Neural progenitor cell (in vitro differentiated cells): ENCODE data around the gene RIMS1. TPM values are rescaled to one million over a fixed set of nuclear protein-coding genes. Genes with fewer than 3 reads are reported as not detected.

ENCODE experiments used
- DNase-seq: peaks from one replicate; pipeline ENCODE4 v3.0.0-alpha.2; 2016; ENCODE audit warnings: low spot score
- H2AFZ ChIP-seq: fragments of 200-600 bp; sonication (generic); replicated peaks from 2 replicates; pipeline ENCODE4 v1.6.1; 2016; ENCODE audit warnings: antibody characterized with exemption
- H3F3A ChIP-seq: fragments of 200-600 bp; sonication (generic); 2 replicates; pipeline ENCODE4 v1.6.1; 2016; ENCODE audit warnings: antibody characterized with exemption, low read depth
- H3K27ac ChIP-seq: fragments of 200-600 bp; sonication (generic); 2 replicates; pipeline ENCODE4 v1.5.1; 2016; ENCODE audit warnings: mild to moderate bottlenecking
- H3K27me3 ChIP-seq: fragments of 200-600 bp; sonication (generic); 2 replicates; pipeline ENCODE4 v1.6.1; 2016; ENCODE audit warnings: mild to moderate bottlenecking, moderate library complexity
- H3K36me3 ChIP-seq: fragments of 200-600 bp; sonication (generic); 2 replicates; pipeline ENCODE4 v1.5.1; 2016
- H3K4me1 ChIP-seq: fragments of 200-600 bp; sonication (generic); 2 replicates; pipeline ENCODE4 v1.6.1; 2016; ENCODE audit warnings: mixed run types
- H3K4me2 ChIP-seq: fragments of 200-600 bp; sonication (generic); 2 replicates; pipeline ENCODE4 v1.6.1; 2016
- H3K4me3 ChIP-seq: fragments of 200-600 bp; sonication (generic); 2 replicates; pipeline ENCODE4 v1.5.1; 2016
- H3K79me2 ChIP-seq: fragments of 200-600 bp; sonication (generic); 2 replicates; pipeline ENCODE4 v1.6.1; 2016; ENCODE audit warnings: low read depth
- H3K9ac ChIP-seq: fragments of 200-600 bp; sonication (generic); 2 replicates; pipeline ENCODE4 v1.6.1; 2016
- H3K9me3 ChIP-seq: fragments of 200-600 bp; sonication (generic); 2 replicates; pipeline ENCODE4 v1.5.1; 2016; ENCODE audit warnings: low read depth
- H4K20me1 ChIP-seq: fragments of 200-600 bp; sonication (generic); 2 replicates; pipeline ENCODE4 v1.6.1; 2016; ENCODE audit warnings: low read depth
- H3K27ac Mint-ChIP-seq: 3 replicates; pipeline ENCODE4 v1.8.0; 2021; ENCODE audit warnings: mixed read lengths
- H3K27me3 Mint-ChIP-seq: 2 replicates; pipeline ENCODE4 v1.8.0; 2022; ENCODE audit warnings: low read depth, mild to moderate bottlenecking, inconsistent platforms, moderate library complexity, mixed read lengths; ENCODE audit not compliant: insufficient read depth
- H3K36me3 Mint-ChIP-seq: 3 replicates; pipeline ENCODE4 v1.8.0; 2021; ENCODE audit warnings: mixed read lengths
- H3K4me1 Mint-ChIP-seq: 3 replicates; pipeline ENCODE4 v1.8.0; 2021; ENCODE audit warnings: mixed read lengths
- H3K4me3 Mint-ChIP-seq: 3 replicates; pipeline ENCODE4 v1.8.0; 2021; ENCODE audit warnings: mild to moderate bottlenecking, moderate library complexity, mixed read lengths
- H3K9me3 Mint-ChIP-seq: 3 replicates; pipeline ENCODE4 v1.8.0; 2020; ENCODE audit warnings: mixed read lengths
- CTCF ChIP-seq: fragments of 200-600 bp; sonication (generic); IDR thresholded peaks from 2 replicates; pipeline ENCODE4 v1.5.1; 2017; ENCODE audit warnings: antibody characterized with exemption, mild to moderate bottlenecking
- EZH2 ChIP-seq: fragments of 200-600 bp; sonication (generic); IDR thresholded peaks from 2 replicates; pipeline ENCODE4 v1.6.1; 2017; ENCODE audit warnings: antibody characterized with exemption, mild to moderate bottlenecking, moderate library complexity
- EZH2phosphoT487 ChIP-seq: fragments of 200-600 bp; sonication (generic); IDR thresholded peaks from 2 replicates; pipeline ENCODE4 v1.6.1; 2017; ENCODE audit warnings: antibody characterized with exemption
- total RNA-seq: library from RNA; depleted of rRNA; stranded (reverse); fragments of >200 nt; gene quantifications from 2 replicates; pipeline ENCODE4 v1.2.3, GENCODE V29; 2015; ENCODE audit warnings: low replicate concordance

Gene RIMS1
- total RNA-seq, 1 donor from 2014 or later: 2.5 TPM

GRCh38 chr6:72111611-72112010, 225.3 kb downstream of the RIMS1 start:
- Histone ChIP-seq H4K20me1 (no peaks in the 10 kb centered on the region), H3K4me2 (no peak overlapping the region), H3K36me3 (no peaks in the 10 kb centered on the region), H3K27ac (no peak overlapping the region), H3K9me3 (no peaks in the 10 kb centered on the region), H3K4me3 (no peak overlapping the region), H3K4me1 (no peaks in the 10 kb centered on the region), H3K9ac (no peak overlapping the region), H3K79me2 (no peaks in the 10 kb centered on the region), H3F3A (no peaks in the 10 kb centered on the region), H3K27me3 (no peaks in the 10 kb centered on the region), H2AFZ (no peak overlapping the region)
- TF ChIP-seq EZH2phosphoT487 (no peak), CTCF (no peak), EZH2 (no peak)
- Mint-ChIP-seq H3K27ac (no peak overlapping the region), H3K27me3 (peaks cover 2% of the 10 kb centered on the region), H3K36me3 (no peaks in the 10 kb centered on the region), H3K4me1 (no peaks in the 10 kb centered on the region), H3K4me3 (no peak overlapping the region), H3K9me3 (no peaks in the 10 kb centered on the region)
- peak; percentile 9 for DNase-seq

- Histone ChIP-seq H3F3A (no peaks in the 10 kb centered on the region), H3K79me2 (no peaks in the 10 kb centered on the region), H3K27me3 (no peaks in the 10 kb centered on the region), H3K9me3 (no peaks in the 10 kb centered on the region), H3K4me3 (no peak overlapping the region), H3K4me1 (no peaks in the 10 kb centered on the region), H2AFZ (no peak overlapping the region), H3K4me2 (no peak overlapping the region), H4K20me1 (no peaks in the 10 kb centered on the region), H3K9ac (no peak overlapping the region), H3K36me3 (no peaks in the 10 kb centered on the region), H3K27ac (no peak overlapping the region)
- TF ChIP-seq EZH2 (no peak), CTCF (no peak), EZH2phosphoT487 (no peak)
- Mint-ChIP-seq H3K27me3 (no peaks in the 10 kb centered on the region), H3K27ac (no peak overlapping the region), H3K9me3 (peaks cover 9% of the 10 kb centered on the region), H3K36me3 (no peaks in the 10 kb centered on the region), H3K4me1 (peaks cover 3% of the 10 kb centered on the region), H3K4me3 (no peak overlapping the region)
- DNase-seq: no peak
Measured at GRCh38 chr6:72130327-72130726, 244.0 kb downstream of the RIMS1 start.

GRCh38 chr6:72132427-72132826, 246.1 kb downstream of the RIMS1 start:
- H3F3A ChIP-seq: no peaks in the 10 kb centered on the region
- no peak overlapping the region for H3K4me3 ChIP-seq
- H3K9ac ChIP-seq: no peak overlapping the region
- TF ChIP-seq EZH2phosphoT487 (no peak), EZH2 (no peak), CTCF (no peak)
- no peak overlapping the region for H2AFZ ChIP-seq
- H3K36me3 Mint-ChIP-seq: no peaks in the 10 kb centered on the region
- no peak overlapping the region for H3K27ac ChIP-seq
- H3K4me1 Mint-ChIP-seq: peaks cover 3% of the 10 kb centered on the region
- no peaks in the 10 kb centered on the region for H3K9me3 ChIP-seq
- no peaks in the 10 kb centered on the region for H3K9me3 Mint-ChIP-seq
- H3K79me2 ChIP-seq: no peaks in the 10 kb centered on the region
- DNase-seq: no peak
- no peaks in the 10 kb centered on the region for H3K36me3 ChIP-seq
- no peaks in the 10 kb centered on the region for H3K27me3 ChIP-seq
- H3K4me2 ChIP-seq: no peak overlapping the region
- no peak overlapping the region for H3K27ac Mint-ChIP-seq
- no peaks in the 10 kb centered on the region for H4K20me1 ChIP-seq
- H3K4me3 Mint-ChIP-seq: no peak overlapping the region
- H3K4me1 ChIP-seq: no peaks in the 10 kb centered on the region
- no peaks in the 10 kb centered on the region for H3K27me3 Mint-ChIP-seq

- Histone ChIP-seq H3F3A (no peaks in the 10 kb centered on the region), H3K36me3 (no peaks in the 10 kb centered on the region), H3K4me3 (no peak overlapping the region), H2AFZ (no peak overlapping the region), H4K20me1 (no peaks in the 10 kb centered on the region), H3K4me1 (no peaks in the 10 kb centered on the region), H3K9me3 (no peaks in the 10 kb centered on the region), H3K79me2 (no peaks in the 10 kb centered on the region), H3K27me3 (no peaks in the 10 kb centered on the region), H3K9ac (no peak overlapping the region), H3K27ac (no peak overlapping the region), H3K4me2 (no peak overlapping the region)
- Mint-ChIP-seq H3K4me1 (peaks cover 3% of the 10 kb centered on the region), H3K27ac (no peak overlapping the region), H3K4me3 (no peak overlapping the region), H3K9me3 (no peaks in the 10 kb centered on the region), H3K36me3 (no peaks in the 10 kb centered on the region), H3K27me3 (no peaks in the 10 kb centered on the region)
- TF ChIP-seq EZH2: no peak
- no peak for TF ChIP-seq CTCF
- no peak for TF ChIP-seq EZH2phosphoT487
- no peak for DNase-seq
Measured at GRCh38 chr6:72132851-72133250, 246.5 kb downstream of the RIMS1 start.
